ENCODE measurements around the gene LRMDA.

DNA sequence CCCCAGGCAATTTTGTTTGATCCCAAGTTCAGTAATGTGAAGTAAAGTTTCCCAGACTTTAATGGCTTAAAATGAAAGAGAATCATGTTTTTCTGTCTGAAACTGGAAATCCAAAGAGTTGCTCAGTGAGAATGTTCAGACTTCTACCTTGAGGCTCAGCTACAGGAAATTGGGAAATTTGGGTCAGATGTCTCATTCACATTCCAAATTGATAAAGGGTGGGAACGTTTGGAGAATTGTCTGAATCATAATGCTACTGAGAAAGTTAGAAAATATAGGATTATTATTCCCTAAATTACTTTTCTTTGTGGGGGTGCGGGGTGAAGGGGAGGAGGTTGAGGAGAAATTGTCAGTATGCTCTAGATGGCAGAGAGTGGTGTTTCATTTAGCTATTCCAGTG, 773.9 kb downstream of the LRMDA start:
- TF ChIP-seq, protein P1, sequence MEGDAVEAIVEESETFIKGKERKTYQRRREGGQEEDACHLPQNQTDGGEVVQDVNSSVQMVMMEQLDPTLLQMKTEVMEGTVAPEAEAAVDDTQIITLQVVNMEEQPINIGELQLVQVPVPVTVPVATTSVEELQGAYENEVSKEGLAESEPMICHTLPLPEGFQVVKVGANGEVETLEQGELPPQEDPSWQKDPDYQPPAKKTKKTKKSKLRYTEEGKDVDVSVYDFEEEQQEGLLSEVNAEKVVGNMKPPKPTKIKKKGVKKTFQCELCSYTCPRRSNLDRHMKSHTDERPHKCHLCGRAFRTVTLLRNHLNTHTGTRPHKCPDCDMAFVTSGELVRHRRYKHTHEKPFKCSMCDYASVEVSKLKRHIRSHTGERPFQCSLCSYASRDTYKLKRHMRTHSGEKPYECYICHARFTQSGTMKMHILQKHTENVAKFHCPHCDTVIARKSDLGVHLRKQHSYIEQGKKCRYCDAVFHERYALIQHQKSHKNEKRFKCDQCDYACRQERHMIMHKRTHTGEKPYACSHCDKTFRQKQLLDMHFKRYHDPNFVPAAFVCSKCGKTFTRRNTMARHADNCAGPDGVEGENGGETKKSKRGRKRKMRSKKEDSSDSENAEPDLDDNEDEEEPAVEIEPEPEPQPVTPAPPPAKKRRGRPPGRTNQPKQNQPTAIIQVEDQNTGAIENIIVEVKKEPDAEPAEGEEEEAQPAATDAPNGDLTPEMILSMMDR (IDR thresholded peaks at IDR 0.05; ENCODE audit: insufficient read depth, low read length, poor library complexity, severe bottlenecking): no peak
- no peak for TF ChIP-seq EZH2phosphoT487 (conservative IDR thresholded peaks at IDR 0.05; ENCODE audit: low read length)

All from SU-DHL-6 (cell line).